ENCODE results near the gene SHOX. TPM values are rescaled to one million over a fixed set of nuclear protein-coding genes. Genes with fewer than 3 reads are reported as not detected.
"Not testable (repeated sequence)": the region's sequence is repeated elsewhere in the genome, so short reads cannot be mapped to it uniquely, and the experiment has no call there.

SHOX gene
- total and polyA plus RNA-seq, 2 donors (not counting 1 experiment from before 2014, with no cell fraction given) = not detected

- Histone ChIP-seq H3K4me1 (ENCODE audit: control insufficient read depth, extremely low read depth, insufficient read depth, low read length) (no peaks in the 10 kb centered on the region), H3K36me3 (ENCODE audit: control insufficient read depth, insufficient read depth, low read length) (no peaks in the 10 kb centered on the region), H3K9ac (ENCODE audit: insufficient read depth, low read length) (no peak overlapping the region), H3K9me3 (ENCODE audit: control insufficient read depth, insufficient read depth, low read depth, low read length) (no peaks in the 10 kb centered on the region), H3K79me2 (ENCODE audit: control insufficient read depth, insufficient read depth, low read length) (no peaks in the 10 kb centered on the region), H3K27ac (ENCODE audit: insufficient read depth, low read length) (no peak overlapping the region), H3K27me3 (ENCODE audit: control insufficient read depth, insufficient read depth, low read length) (no peaks in the 10 kb centered on the region), H2AFZ (ENCODE audit: low read length) (no peak overlapping the region), H3K4me3 (replicated peaks in 1 of 4; ENCODE audit: control extremely low read depth in 1 of 4, insufficient read depth in 1 of 4, low read depth in 3 of 4, low read length in 4 of 4) (no peak overlapping the region), H3K4me2 (ENCODE audit: extremely low read depth, insufficient read depth, low read length) (no peak overlapping the region), H4K20me1 (ENCODE audit: control insufficient read depth, extremely low read depth, insufficient read depth, low read length) (no peaks in the 10 kb centered on the region)
- DNase-seq (ENCODE audit: low read depth in 2 of 2) = no peak
- TF ChIP-seq EZH2 (IDR thresholded peaks at IDR 0.05; ENCODE audit: low read length, missing control alignments) = no peak
- TF ChIP-seq CTCF (conservative IDR thresholded peaks at IDR 0.05 in 1 of 2, IDR thresholded peaks at IDR 0.05 in 1 of 2; ENCODE audit: low read depth in 1 of 2, low read length in 2 of 2) = no peak
Measured at GRCh38 chrX:614136-614535, 16.5 kb upstream of the SHOX start.

DNA sequence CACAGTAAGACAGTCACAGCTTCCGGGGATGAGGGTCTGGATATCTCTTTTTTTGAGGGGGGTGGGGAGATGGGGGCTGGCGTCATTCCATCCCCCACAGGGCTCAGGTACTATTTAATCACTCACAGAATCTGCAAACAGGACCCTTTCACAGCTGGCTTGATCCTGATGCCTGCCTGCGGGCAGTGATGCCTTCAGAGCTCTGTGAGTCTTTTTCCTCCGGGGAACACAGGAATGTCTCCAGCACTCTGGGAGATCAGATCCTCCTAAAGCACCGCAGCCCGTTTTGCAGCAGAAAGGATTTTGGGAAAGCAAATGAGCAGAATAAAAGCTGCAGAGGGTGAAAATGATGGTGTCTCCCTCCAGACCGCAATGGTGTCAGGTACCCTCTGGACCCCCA lies 13.2 kb upstream of the SHOX start:
- DNase-seq (ENCODE audit: low read depth in 2 of 2) = no peak
- H3K36me3 ChIP-seq (ENCODE audit: control insufficient read depth, insufficient read depth, low read length) = no peaks in the 10 kb centered on the region
- no peaks in the 10 kb centered on the region for H4K20me1 ChIP-seq (ENCODE audit: control insufficient read depth, extremely low read depth, insufficient read depth, low read length)
- no peak overlapping the region for H2AFZ ChIP-seq (ENCODE audit: low read length)
- no peaks in the 10 kb centered on the region for H3K4me1 ChIP-seq (ENCODE audit: control insufficient read depth, extremely low read depth, insufficient read depth, low read length)
- TF ChIP-seq EZH2 (IDR thresholded peaks at IDR 0.05; ENCODE audit: low read length, missing control alignments) (no peak), CTCF (conservative IDR thresholded peaks at IDR 0.05 in 1 of 2, IDR thresholded peaks at IDR 0.05 in 1 of 2; ENCODE audit: low read depth in 1 of 2, low read length in 2 of 2) (no peak)
- no peak overlapping the region for H3K27ac ChIP-seq (ENCODE audit: insufficient read depth, low read length)
- H3K79me2 ChIP-seq (ENCODE audit: control insufficient read depth, insufficient read depth, low read length) = no peaks in the 10 kb centered on the region
- H3K27me3 ChIP-seq (ENCODE audit: control insufficient read depth, insufficient read depth, low read length) = no peaks in the 10 kb centered on the region
- no peak overlapping the region for H3K9ac ChIP-seq (ENCODE audit: insufficient read depth, low read length)
- no peak overlapping the region for H3K4me3 ChIP-seq (replicated peaks in 1 of 4; ENCODE audit: control extremely low read depth in 1 of 4, insufficient read depth in 1 of 4, low read depth in 3 of 4, low read length in 4 of 4)
- no peaks in the 10 kb centered on the region for H3K9me3 ChIP-seq (ENCODE audit: control insufficient read depth, insufficient read depth, low read depth, low read length)
- no peak overlapping the region for H3K4me2 ChIP-seq (ENCODE audit: extremely low read depth, insufficient read depth, low read length)

- no peak overlapping the region for H3K4me3 ChIP-seq (replicated peaks in 1 of 4; ENCODE audit: control extremely low read depth in 1 of 4, insufficient read depth in 1 of 4, low read depth in 3 of 4, low read length in 4 of 4)
- H3K36me3 ChIP-seq (ENCODE audit: control insufficient read depth, insufficient read depth, low read length) = no peaks in the 10 kb centered on the region
- no peak overlapping the region for H3K4me2 ChIP-seq (ENCODE audit: extremely low read depth, insufficient read depth, low read length)
- TF ChIP-seq EZH2 (IDR thresholded peaks at IDR 0.05; ENCODE audit: low read length, missing control alignments) (no peak), CTCF (conservative IDR thresholded peaks at IDR 0.05 in 1 of 2, IDR thresholded peaks at IDR 0.05 in 1 of 2; ENCODE audit: low read depth in 1 of 2, low read length in 2 of 2) (no peak)
- H3K4me1 ChIP-seq (ENCODE audit: control insufficient read depth, extremely low read depth, insufficient read depth, low read length) = no peaks in the 10 kb centered on the region
- H4K20me1 ChIP-seq (ENCODE audit: control insufficient read depth, extremely low read depth, insufficient read depth, low read length) = no peaks in the 10 kb centered on the region
- H3K9ac ChIP-seq (ENCODE audit: insufficient read depth, low read length) = no peak overlapping the region
- no peaks in the 10 kb centered on the region for H3K9me3 ChIP-seq (ENCODE audit: control insufficient read depth, insufficient read depth, low read depth, low read length)
- no peak overlapping the region for H2AFZ ChIP-seq (ENCODE audit: low read length)
- no peaks in the 10 kb centered on the region for H3K27me3 ChIP-seq (ENCODE audit: control insufficient read depth, insufficient read depth, low read length)
- H3K27ac ChIP-seq (ENCODE audit: insufficient read depth, low read length) = no peak overlapping the region
- DNase-seq (ENCODE audit: low read depth in 2 of 2) = no peak
- no peaks in the 10 kb centered on the region for H3K79me2 ChIP-seq (ENCODE audit: control insufficient read depth, insufficient read depth, low read length)
Measured at GRCh38 chrX:617891-618290, 12.7 kb upstream of the SHOX start.

GRCh38 chrX:618304-618703 lies 12.3 kb upstream of the SHOX start:
- not testable (repeated sequence) for H2AFZ ChIP-seq (ENCODE audit: low read length); H3K4me1 ChIP-seq (ENCODE audit: control insufficient read depth, extremely low read depth, insufficient read depth, low read length); H3K4me3 ChIP-seq (replicated peaks in 1 of 4; ENCODE audit: control extremely low read depth in 1 of 4, insufficient read depth in 1 of 4, low read depth in 3 of 4, low read length in 4 of 4); H3K27ac ChIP-seq (ENCODE audit: insufficient read depth, low read length); DNase-seq (ENCODE audit: low read depth in 2 of 2); H3K79me2 ChIP-seq (ENCODE audit: control insufficient read depth, insufficient read depth, low read length); H3K27me3 ChIP-seq (ENCODE audit: control insufficient read depth, insufficient read depth, low read length); H4K20me1 ChIP-seq (ENCODE audit: control insufficient read depth, extremely low read depth, insufficient read depth, low read length); H3K9me3 ChIP-seq (ENCODE audit: control insufficient read depth, insufficient read depth, low read depth, low read length); H3K9ac ChIP-seq (ENCODE audit: insufficient read depth, low read length); H3K36me3 ChIP-seq (ENCODE audit: control insufficient read depth, insufficient read depth, low read length); H3K4me2 ChIP-seq (ENCODE audit: extremely low read depth, insufficient read depth, low read length)

Data from fibroblast of lung (primary cell).